Right lobe of liver (tissue), 4 donors: ENCODE measurements around the gene DSG2.

Source experiments
- POLR2A ChIP-seq: fragments of 450-650 bp; IDR thresholded peaks from one replicate; pipeline ENCODE4 v1.6.1; 2017; ENCODE audit warnings: antibody characterized with exemption, mild to moderate bottlenecking
- TF ChIP-seq, protein P1 (sequence below), 4 donors: fragments of 200-600 bp in 3 of 4; fragments of 450-650 bp in 1 of 4; IDR thresholded peaks; one replicate each; pipeline versions ENCODE4 v1.5.1 to v1.8.0; 2016 to 2022; ENCODE audit warnings: antibody characterized with exemption in 4 of 4, mild to moderate bottlenecking in 2 of 4
- donor health status: DM: no; HTN: no; CAD: no.
- donor health status: DM: no; HTN: no; CAD: no.
- donor health status: DM: no; HTN: yes; CAD: no.

- TF ChIP-seq, protein P1, sequence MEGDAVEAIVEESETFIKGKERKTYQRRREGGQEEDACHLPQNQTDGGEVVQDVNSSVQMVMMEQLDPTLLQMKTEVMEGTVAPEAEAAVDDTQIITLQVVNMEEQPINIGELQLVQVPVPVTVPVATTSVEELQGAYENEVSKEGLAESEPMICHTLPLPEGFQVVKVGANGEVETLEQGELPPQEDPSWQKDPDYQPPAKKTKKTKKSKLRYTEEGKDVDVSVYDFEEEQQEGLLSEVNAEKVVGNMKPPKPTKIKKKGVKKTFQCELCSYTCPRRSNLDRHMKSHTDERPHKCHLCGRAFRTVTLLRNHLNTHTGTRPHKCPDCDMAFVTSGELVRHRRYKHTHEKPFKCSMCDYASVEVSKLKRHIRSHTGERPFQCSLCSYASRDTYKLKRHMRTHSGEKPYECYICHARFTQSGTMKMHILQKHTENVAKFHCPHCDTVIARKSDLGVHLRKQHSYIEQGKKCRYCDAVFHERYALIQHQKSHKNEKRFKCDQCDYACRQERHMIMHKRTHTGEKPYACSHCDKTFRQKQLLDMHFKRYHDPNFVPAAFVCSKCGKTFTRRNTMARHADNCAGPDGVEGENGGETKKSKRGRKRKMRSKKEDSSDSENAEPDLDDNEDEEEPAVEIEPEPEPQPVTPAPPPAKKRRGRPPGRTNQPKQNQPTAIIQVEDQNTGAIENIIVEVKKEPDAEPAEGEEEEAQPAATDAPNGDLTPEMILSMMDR (IDR thresholded peaks at IDR 0.05) = no peak
- no peak for TF ChIP-seq POLR2A
Observed at GRCh38 chr18:31581498-31582197, 83.7 kb downstream of the DSG2 start.
